HepG2 (cell line): ENCODE measurements around the gene MAN2B2. TPM values are rescaled to one million over a fixed set of nuclear protein-coding genes. Genes with fewer than 3 reads are reported as not detected.
A peak's percentile ranks its signal among the peaks of the same experiment; 100 is the strongest.

Experiments
- ADNP ChIP-seq: sonication (generic); formaldehyde crosslinking; IDR thresholded peaks from 2 replicates; pipeline ENCODE4 v1.4.0; 2020; ENCODE audit warnings: missing genetic modification reagents
- CC2D1A ChIP-seq: sonication (generic); formaldehyde crosslinking; IDR thresholded peaks from 2 replicates; pipeline ENCODE4 v1.8.1; 2023; ENCODE audit warnings: mild to moderate bottlenecking, missing genetic modification reagents
- CCDC6 ChIP-seq: sonication (generic); formaldehyde crosslinking; IDR thresholded peaks from 2 replicates; pipeline ENCODE4 v1.8.1; 2022; ENCODE audit warnings: mild to moderate bottlenecking, missing genetic modification reagents, moderate library complexity
- EHMT2 ChIP-seq: fragments of 200-600 bp; sonication (generic); IDR thresholded peaks from 2 replicates; pipeline ENCODE4 v1.7.0; 2017; ENCODE audit warnings: antibody characterized with exemption, low read depth, low read length, borderline replicate concordance
- GATA4 ChIP-seq: sonication (generic); IDR thresholded peaks from 2 replicates; pipeline ENCODE4 v1.6.1; 2016; ENCODE audit warnings: antibody characterized with exemption, low read depth, borderline replicate concordance
- IRF1 ChIP-seq: sonication (generic); formaldehyde crosslinking; IDR thresholded peaks from 2 replicates; pipeline ENCODE4 v1.4.0; 2020; ENCODE audit warnings: low read depth, mild to moderate bottlenecking, missing genetic modification reagents
- PLRG1 ChIP-seq: fragments of 450-650 bp; conservative IDR thresholded peaks from 2 replicates; pipeline ENCODE4 v1.6.1; 2016
- SIN3A ChIP-seq: IDR thresholded peaks from 2 replicates; pipeline ENCODE4 v1.6.1; 2011; ENCODE audit warnings: low read depth, mild to moderate bottlenecking, control low read depth, low read length, borderline replicate concordance
- TMF1 ChIP-seq: sonication (generic); formaldehyde crosslinking; IDR thresholded peaks from 2 replicates; pipeline ENCODE4 v1.8.1; 2022; ENCODE audit warnings: low read depth, missing genetic modification reagents
- U2AF1 ChIP-seq: fragments of 200-400 bp; formaldehyde crosslinking; optimal IDR thresholded peaks from 2 replicates; pipeline ENCODE3; 2017; ENCODE audit warnings: mild to moderate bottlenecking, low read depth, low read length
- ZBTB3 ChIP-seq: sonication (generic); formaldehyde crosslinking; IDR thresholded peaks from 2 replicates; pipeline ENCODE4 v1.4.0; 2020; ENCODE audit warnings: low read depth, mild to moderate bottlenecking, moderate library complexity, missing genetic modification reagents, borderline replicate concordance
- ZEB1 ChIP-seq: IDR thresholded peaks from 2 replicates; pipeline ENCODE4 v1.6.1; 2012; ENCODE audit warnings: mild to moderate bottlenecking, low read depth, inconsistent platforms; ENCODE audit not compliant: insufficient replicate concordance
- ZMYM3 ChIP-seq: sonication (generic); formaldehyde crosslinking; IDR thresholded peaks from 2 replicates; pipeline ENCODE4 v1.5.1; 2020; ENCODE audit warnings: mild to moderate bottlenecking, missing genetic modification reagents
- ZNF224 ChIP-seq: sonication (generic); formaldehyde crosslinking; IDR thresholded peaks from 2 replicates; pipeline ENCODE4 v1.5.0; 2020; ENCODE audit warnings: mild to moderate bottlenecking, missing genetic modification reagents
- ZNF34 ChIP-seq: sonication (generic); formaldehyde crosslinking; IDR thresholded peaks from 2 replicates; pipeline ENCODE4 v1.4.0; 2020; ENCODE audit warnings: mild to moderate bottlenecking, missing genetic modification reagents, borderline replicate concordance
- ZNF382 ChIP-seq: sonication (generic); formaldehyde crosslinking; IDR thresholded peaks from 2 replicates; pipeline ENCODE4 v1.5.0; 2020; ENCODE audit warnings: missing genetic modification reagents, mild to moderate bottlenecking, borderline replicate concordance
- ZNF549 ChIP-seq: sonication (generic); formaldehyde crosslinking; IDR thresholded peaks from 2 replicates; pipeline ENCODE4 v1.5.0; 2020; ENCODE audit warnings: missing genetic modification reagents
- ZNF570 ChIP-seq: sonication (generic); formaldehyde crosslinking; IDR thresholded peaks from 2 replicates; pipeline ENCODE4 v1.4.0; 2020; ENCODE audit warnings: mild to moderate bottlenecking, missing genetic modification reagents, borderline replicate concordance
- ZNF746 ChIP-seq: sonication (generic); formaldehyde crosslinking; IDR thresholded peaks from 2 replicates; pipeline ENCODE4 v1.8.0; 2022; ENCODE audit warnings: mild to moderate bottlenecking, missing genetic modification reagents
- ZNF788 ChIP-seq: sonication (generic); formaldehyde crosslinking; IDR thresholded peaks from 2 replicates; pipeline ENCODE4 v1.5.0; 2020; ENCODE audit warnings: mild to moderate bottlenecking, missing genetic modification reagents, borderline replicate concordance
- ZSCAN22 ChIP-seq: sonication (generic); formaldehyde crosslinking; IDR thresholded peaks from 2 replicates; pipeline ENCODE4 v1.4.0; 2020; ENCODE audit warnings: mild to moderate bottlenecking, missing genetic modification reagents
- polyA plus RNA-seq, 8 experiments: library from polyadenylated mRNA; depleted of rRNA in 3 of 8; stranded (reverse) in 7 of 8; unstranded in 1 of 8; fragments of >200 nt; fragmentation: Illumina TruSeq in 4 of 8; extraction: Trizol in 4 of 8; gene quantifications; 2 replicates each; pipeline versions ENCODE4 v1.2.1 to v1.2.3, GENCODE V29; 2011 to 2016; ENCODE audit warnings: low read depth in 4 of 8, missing spikeins in 1 of 8, mixed read lengths in 1 of 8; ENCODE audit not compliant: insufficient read depth in 1 of 8
- total RNA-seq, 5 experiments: library from RNA; depleted of rRNA; stranded (reverse); fragments of >200 nt; fragmentation: Illumina TruSeq; extraction: Trizol; gene quantifications; 2 replicates each; pipeline ENCODE4 v1.2.3, GENCODE V29; 2016; ENCODE audit warnings: low read depth in 1 of 5
- TF ChIP-seq, protein P1 (sequence below): sonication (generic); formaldehyde crosslinking; IDR thresholded peaks from 2 replicates; pipeline ENCODE4 v1.4.0; 2020; ENCODE audit warnings: mild to moderate bottlenecking, missing genetic modification reagents
- TF ChIP-seq, protein P2 (sequence below): sonication (generic); formaldehyde crosslinking; IDR thresholded peaks from 2 replicates; pipeline ENCODE4 v1.9.0; 2021; ENCODE audit warnings: missing genetic modification reagents, mild to moderate bottlenecking, borderline replicate concordance
- TF ChIP-seq, protein P3 (sequence below), 2 experiments: sonication (generic) in 1 of 2; formaldehyde crosslinking in 1 of 2; IDR thresholded peaks; 2 replicates each; pipeline versions ENCODE4 v1.4.0 to v1.6.1; 2018 to 2020; ENCODE audit warnings: missing genetic modification reagents in 2 of 2, borderline replicate concordance in 1 of 2, low read depth in 1 of 2, mild to moderate bottlenecking in 1 of 2, missing biosample characterization in 1 of 2

Gene MAN2B2
- total and polyA plus RNA-seq, 2 of the 13 experiments (the other 11 are each of a cell fraction or from before 2014, with no cell fraction given): 4.8 to 5.4 TPM

DNA sequence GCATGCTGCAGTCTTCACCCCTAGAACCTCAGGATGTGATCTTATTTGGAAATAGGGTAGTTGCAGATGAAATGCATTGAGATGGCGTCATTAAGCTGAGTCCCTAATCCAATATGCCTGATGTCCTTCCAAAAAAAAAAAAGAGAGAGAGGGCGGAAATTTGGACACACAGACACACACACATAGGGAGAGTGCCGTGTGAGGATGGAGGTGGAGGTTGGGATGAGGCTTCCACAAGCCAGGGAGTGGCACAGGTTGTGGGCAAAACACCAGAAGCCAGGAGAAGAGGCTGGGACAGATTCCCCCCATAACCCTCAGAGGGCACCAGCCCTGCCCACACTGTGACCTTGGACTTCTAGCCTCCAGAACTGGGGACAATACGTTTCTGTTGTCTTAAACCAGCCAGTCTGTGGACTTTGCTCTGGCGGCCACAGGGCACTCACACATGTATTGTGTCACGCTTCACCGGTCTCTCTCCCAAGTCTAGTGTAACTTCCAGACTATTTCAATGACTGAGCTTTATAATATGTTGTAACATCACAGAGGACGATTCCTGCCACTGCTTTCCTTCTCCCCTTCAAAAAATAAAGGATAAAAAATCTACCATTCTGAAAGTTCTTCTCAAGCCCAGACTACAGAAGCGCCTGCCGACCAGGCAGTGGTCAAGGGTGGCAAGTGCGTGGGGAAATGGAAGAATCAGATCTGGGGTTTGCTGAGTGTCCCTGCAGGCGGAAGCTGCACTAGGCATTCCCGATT, 35.8 kb upstream of the MAN2B2 start (continued):
- TF ChIP-seq, protein P1, sequence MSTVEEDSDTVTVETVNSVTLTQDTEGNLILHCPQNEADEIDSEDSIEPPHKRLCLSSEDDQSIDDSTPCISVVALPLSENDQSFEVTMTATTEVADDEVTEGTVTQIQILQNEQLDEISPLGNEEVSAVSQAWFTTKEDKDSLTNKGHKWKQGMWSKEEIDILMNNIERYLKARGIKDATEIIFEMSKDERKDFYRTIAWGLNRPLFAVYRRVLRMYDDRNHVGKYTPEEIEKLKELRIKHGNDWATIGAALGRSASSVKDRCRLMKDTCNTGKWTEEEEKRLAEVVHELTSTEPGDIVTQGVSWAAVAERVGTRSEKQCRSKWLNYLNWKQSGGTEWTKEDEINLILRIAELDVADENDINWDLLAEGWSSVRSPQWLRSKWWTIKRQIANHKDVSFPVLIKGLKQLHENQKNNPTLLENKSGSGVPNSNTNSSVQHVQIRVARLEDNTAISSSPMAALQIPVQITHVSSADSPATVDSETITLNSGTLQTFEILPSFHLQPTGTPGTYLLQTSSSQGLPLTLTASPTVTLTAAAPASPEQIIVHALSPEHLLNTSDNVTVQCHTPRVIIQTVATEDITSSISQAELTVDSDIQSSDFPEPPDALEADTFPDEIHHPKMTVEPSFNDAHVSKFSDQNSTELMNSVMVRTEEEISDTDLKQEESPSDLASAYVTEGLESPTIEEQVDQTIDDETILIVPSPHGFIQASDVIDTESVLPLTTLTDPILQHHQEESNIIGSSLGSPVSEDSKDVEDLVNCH (CRISPR knock-in tag): no peak
- TF ChIP-seq EHMT2 (peak; percentile 79; the same call in 1 of the 2 replicates), ZNF549 (CRISPR knock-in tag) (no peak), ZNF746 (CRISPR knock-in tag) (no peak), ZNF382 (CRISPR knock-in tag) (no peak), ZNF788 (CRISPR knock-in tag) (no peak), SIN3A (peak; percentile 71; the same call in 1 of the 2 replicates), ZBTB3 (no peak), CC2D1A (CRISPR knock-in tag) (no peak), ZNF570 (CRISPR knock-in tag) (no peak), PLRG1 (no peak), ZNF34 (CRISPR knock-in tag) (no peak), ZSCAN22 (no peak), ZNF224 (CRISPR knock-in tag) (no peak), TMF1 (CRISPR knock-in tag) (no peak), U2AF1 (no peak), GATA4 (no peak), ZMYM3 (no peak; the same call in 1 of the 2 replicates), ADNP (CRISPR knock-in tag) (no peak), ZEB1 (no peak), IRF1 (CRISPR knock-in tag) (no peak), CCDC6 (CRISPR knock-in tag) (no peak)
- TF ChIP-seq, protein P2, sequence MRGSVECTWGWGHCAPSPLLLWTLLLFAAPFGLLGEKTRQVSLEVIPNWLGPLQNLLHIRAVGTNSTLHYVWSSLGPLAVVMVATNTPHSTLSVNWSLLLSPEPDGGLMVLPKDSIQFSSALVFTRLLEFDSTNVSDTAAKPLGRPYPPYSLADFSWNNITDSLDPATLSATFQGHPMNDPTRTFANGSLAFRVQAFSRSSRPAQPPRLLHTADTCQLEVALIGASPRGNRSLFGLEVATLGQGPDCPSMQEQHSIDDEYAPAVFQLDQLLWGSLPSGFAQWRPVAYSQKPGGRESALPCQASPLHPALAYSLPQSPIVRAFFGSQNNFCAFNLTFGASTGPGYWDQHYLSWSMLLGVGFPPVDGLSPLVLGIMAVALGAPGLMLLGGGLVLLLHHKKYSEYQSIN: no peak
- TF ChIP-seq, protein P3, sequence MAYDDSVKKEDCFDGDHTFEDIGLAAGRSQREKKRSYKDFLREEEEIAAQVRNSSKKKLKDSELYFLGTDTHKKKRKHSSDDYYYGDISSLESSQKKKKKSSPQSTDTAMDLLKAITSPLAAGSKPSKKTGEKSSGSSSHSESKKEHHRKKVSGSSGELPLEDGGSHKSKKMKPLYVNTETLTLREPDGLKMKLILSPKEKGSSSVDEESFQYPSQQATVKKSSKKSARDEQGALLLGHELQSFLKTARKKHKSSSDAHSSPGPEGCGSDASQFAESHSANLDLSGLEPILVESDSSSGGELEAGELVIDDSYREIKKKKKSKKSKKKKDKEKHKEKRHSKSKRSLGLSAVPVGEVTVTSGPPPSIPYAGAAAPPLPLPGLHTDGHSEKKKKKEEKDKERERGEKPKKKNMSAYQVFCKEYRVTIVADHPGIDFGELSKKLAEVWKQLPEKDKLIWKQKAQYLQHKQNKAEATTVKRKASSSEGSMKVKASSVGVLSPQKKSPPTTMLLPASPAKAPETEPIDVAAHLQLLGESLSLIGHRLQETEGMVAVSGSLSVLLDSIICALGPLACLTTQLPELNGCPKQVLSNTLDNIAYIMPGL (CRISPR knock-in tag; IDR thresholded peaks at IDR 0.05; ENCODE audit: borderline replicate concordance in 1 of 2, low read depth in 1 of 2): no peak; a peak in 1 of 4 replicates
